ENCODE data around the gene TCF4.

TCF4 gene

GRCh38 chr18:55585920-55586561 lies 2.0 kb downstream of the TCF4 start:
- no peak for DNase-seq (ENCODE audit: low read depth in 1 of 2, low spot score in 1 of 2)

- DNase-seq (ENCODE audit: low read depth in 1 of 2, low spot score in 1 of 2): no peak
Measured at GRCh38 chr18:55585065-55585919, 2.7 kb downstream of the TCF4 start.

GRCh38 chr18:55584201-55584600 lies 3.8 kb downstream of the TCF4 start:
- no peak for DNase-seq (ENCODE audit: low read depth in 1 of 2, low spot score in 1 of 2)

- no peak for DNase-seq (ENCODE audit: low read depth in 1 of 2, low spot score in 1 of 2)
Measured at GRCh38 chr18:55582325-55582724, 5.7 kb downstream of the TCF4 start.

DNA sequence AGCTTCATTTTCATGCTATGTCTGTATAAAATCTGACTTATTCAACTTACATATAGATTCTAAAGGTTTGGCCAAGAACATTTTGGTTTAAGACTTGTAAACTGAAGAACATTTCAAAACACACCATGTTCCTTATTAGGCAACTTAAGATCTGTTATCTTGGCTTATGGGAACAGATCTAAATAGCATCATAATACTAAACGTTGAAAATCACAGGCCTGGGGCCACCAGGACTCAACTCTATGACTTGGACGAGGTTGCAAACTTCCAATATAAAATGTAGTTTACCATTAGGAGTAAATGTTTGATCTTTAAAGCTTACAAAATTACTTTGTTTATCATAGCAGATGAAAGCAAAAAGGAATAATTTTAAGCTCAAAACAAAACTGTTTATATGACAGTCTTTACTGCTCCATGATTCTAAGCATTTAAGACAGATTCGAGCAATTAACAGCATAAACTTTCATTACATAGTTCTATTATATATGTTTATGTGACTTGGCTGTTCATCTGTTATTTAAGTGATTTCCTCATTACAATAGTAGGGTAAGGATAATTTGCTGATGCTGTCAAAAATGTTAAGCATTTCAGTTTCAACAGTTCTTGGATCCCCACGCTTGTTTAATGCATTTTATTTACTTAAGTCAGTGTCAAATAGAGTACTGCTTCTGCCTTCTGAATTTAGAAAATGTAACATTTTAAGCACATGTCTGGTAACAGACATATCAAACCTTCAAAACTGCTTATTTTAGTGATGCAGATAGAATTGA lies 8.3 kb downstream of the TCF4 start:
- DNase-seq (ENCODE audit: low read depth in 1 of 2, low spot score in 1 of 2): no peak

GRCh38 chr18:55577812-55578539 lies 10.0 kb downstream of the TCF4 start:
- no peak for DNase-seq (ENCODE audit: low read depth in 1 of 2, low spot score in 1 of 2)

- no peak for DNase-seq (ENCODE audit: low read depth in 1 of 2, low spot score in 1 of 2)
Measured at GRCh38 chr18:55576001-55576400, 12.0 kb downstream of the TCF4 start.

DNA sequence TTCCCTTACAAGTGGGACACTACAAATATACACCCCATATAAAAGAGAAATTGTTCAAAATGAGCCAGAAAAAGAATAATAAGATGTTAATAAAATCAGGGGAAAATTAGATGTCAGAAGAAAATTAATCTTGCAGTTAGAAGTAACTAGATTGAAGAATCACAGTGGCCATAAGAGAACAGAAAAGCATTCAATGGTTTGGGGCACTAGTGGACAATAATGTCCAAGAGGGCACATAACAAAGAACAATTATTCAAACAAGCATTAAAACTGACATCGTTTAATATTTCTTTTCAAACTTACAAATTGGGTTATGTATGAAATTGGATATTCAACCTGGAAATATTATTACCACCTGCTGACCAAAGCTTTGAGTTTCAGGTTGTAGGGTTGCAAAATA lies 12.9 kb downstream of the TCF4 start:
- no peak for DNase-seq (ENCODE audit: low read depth in 1 of 2, low spot score in 1 of 2)

GRCh38 chr18:55573386-55573785 lies 14.6 kb downstream of the TCF4 start:
- no peak for DNase-seq (ENCODE audit: low read depth in 1 of 2, low spot score in 1 of 2)

- no peak for DNase-seq (ENCODE audit: low read depth in 1 of 2, low spot score in 1 of 2)
Measured at GRCh38 chr18:55570966-55571365, 17.0 kb downstream of the TCF4 start.

- DNase-seq (ENCODE audit: low read depth in 1 of 2, low spot score in 1 of 2): no peak
Measured at GRCh38 chr18:55566456-55566935, 21.5 kb downstream of the TCF4 start.

- DNase-seq (ENCODE audit: low read depth in 1 of 2, low spot score in 1 of 2): no peak
Measured at GRCh38 chr18:55559739-55560138, 28.3 kb downstream of the TCF4 start.

DNA sequence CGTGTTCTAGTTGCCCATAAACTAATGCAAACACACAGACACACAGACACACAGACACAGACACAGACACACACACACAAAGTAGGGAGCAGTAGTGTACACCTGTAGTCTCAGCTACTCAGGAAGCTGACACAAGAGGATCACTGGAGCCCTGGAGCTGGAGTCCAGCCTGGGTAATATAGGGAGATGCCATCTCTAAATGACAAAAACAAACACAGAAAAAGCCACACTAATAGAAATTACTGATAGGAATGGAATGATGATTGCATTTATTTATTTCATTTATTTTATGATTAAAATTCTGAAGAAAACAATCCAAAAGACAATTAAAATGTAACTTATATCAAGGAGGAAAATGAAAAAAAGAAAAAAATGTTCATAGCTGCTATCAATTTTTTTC lies 30.8 kb downstream of the TCF4 start:
- no peak for DNase-seq (ENCODE audit: low read depth in 1 of 2, low spot score in 1 of 2)

DNA sequence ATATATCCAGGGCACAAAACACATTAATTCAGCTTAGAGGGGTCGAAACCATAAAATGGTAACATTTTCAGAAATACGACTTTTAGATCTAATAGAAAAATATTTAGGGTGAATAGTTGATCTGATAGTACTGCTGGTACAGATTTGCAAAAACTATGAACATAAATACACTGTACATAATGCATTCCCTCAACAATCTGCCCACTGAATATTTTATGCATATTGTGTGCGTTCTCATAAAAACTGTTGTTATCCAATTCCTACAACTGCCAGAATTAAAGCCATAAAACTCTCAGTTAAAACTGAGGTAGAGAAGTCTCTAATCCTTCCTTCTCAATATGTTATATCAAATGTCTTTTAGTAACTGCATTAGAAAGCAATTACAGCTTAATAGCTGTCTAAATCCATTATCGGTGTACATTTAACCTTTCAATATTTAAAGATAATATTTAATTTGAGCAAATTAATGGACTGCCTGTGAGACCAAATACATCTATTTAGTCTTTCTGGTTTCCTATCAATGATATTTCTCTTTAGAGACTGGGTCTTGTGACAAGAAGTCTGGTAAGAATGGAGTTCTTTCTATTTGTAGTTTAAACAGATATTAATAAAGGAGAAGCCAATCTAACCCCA lies 32.5 kb downstream of the TCF4 start:
- DNase-seq (ENCODE audit: low read depth in 1 of 2, low spot score in 1 of 2): no peak

- DNase-seq (ENCODE audit: low read depth in 1 of 2, low spot score in 1 of 2): no peak
Measured at GRCh38 chr18:55552526-55553189, 35.3 kb downstream of the TCF4 start.

DNA sequence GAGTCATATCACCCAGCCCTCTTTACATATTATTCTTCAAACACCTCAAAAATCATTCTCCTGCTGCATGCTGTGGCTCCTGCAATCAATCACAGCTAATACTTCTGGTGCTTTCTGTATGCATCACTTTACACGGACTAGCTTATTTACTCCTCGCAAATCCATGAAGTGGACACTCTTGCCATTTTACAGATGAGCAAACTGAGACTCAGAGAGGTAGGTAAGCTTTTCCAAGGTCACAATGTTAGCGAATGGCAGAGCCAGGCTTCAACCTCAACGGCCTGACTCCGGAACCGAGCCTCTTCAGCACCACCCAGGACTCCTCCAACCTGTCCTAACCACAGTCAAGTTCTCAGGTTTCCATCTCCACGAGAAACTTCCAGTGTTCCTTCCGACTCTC lies 36.8 kb downstream of the TCF4 start:
- DNase-seq (ENCODE audit: low read depth in 1 of 2, low spot score in 1 of 2): no peak

DNA sequence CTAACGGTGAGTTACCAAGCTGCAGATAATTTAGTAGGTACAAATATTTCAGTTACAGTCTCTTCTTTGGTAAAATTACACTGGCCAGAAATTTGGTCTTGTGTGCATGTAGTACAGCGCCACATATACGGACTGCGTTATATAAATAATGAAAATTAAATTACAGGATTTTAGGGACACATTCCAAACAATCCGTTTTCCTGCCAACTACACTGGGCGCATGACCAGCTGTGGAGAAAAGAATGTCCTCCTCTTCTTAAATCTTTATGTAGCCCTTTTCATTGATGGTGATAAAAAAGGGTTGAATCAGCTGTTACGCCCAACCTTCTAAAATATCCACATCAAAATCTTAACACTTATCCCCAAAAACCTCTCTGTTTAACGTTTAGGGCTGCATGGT lies 37.5 kb downstream of the TCF4 start:
- DNase-seq (ENCODE audit: low read depth in 1 of 2, low spot score in 1 of 2): no peak

- DNase-seq (ENCODE audit: low read depth in 1 of 2, low spot score in 1 of 2): no peak
Measured at GRCh38 chr18:55549474-55550104, 38.4 kb downstream of the TCF4 start.

GRCh38 chr18:55547705-55548056 lies 40.3 kb downstream of the TCF4 start:
- DNase-seq (ENCODE audit: low read depth in 1 of 2, low spot score in 1 of 2): no peak
